HG03457 (cell line): ENCODE data around the gene TENT4A.

Experiments used
- ATAC-seq: cut with Tn5 transposase; IDR thresholded peaks from one replicate; pipeline ENCODE4 v1.9.1; 2021; ENCODE audit warnings: moderate number of reproducible peaks; ENCODE audit not compliant: unreplicated experiment

TENT4A gene

GRCh38 chr5:6731465-6732237 is 18.4 kb downstream of the TENT4A start:
- no peak for ATAC-seq

GRCh38 chr5:6732634-6733410 is 19.6 kb downstream of the TENT4A start:
- ATAC-seq: no peak

GRCh38 chr5:6733411-6734242 is 20.4 kb downstream of the TENT4A start:
- no peak for ATAC-seq

GRCh38 chr5:6734243-6734700 is 21.0 kb downstream of the TENT4A start:
- no peak for ATAC-seq

- no peak for ATAC-seq
Measured at GRCh38 chr5:6734781-6735180, 21.5 kb downstream of the TENT4A start.

GRCh38 chr5:6736106-6736505 is 22.9 kb downstream of the TENT4A start:
- no peak for ATAC-seq

GRCh38 chr5:6736524-6737042 is 23.4 kb downstream of the TENT4A start:
- peak; percentile 0 for ATAC-seq

GRCh38 chr5:6737043-6737941 is 24.1 kb downstream of the TENT4A start:
- peak; percentile 78 for ATAC-seq

- ATAC-seq: no peak
Measured at GRCh38 chr5:6739603-6740002, 26.4 kb downstream of the TENT4A start.

GRCh38 chr5:6740586-6741150 is 27.4 kb downstream of the TENT4A start:
- no peak for ATAC-seq

- no peak for ATAC-seq
Measured at GRCh38 chr5:6742081-6742758, 29.0 kb downstream of the TENT4A start.

- ATAC-seq: no peak
Measured at GRCh38 chr5:6743161-6743560, 29.9 kb downstream of the TENT4A start.

GRCh38 chr5:6744841-6745705 is 31.8 kb downstream of the TENT4A start:
- no peak for ATAC-seq

GRCh38 chr5:6745706-6746222 is 32.5 kb downstream of the TENT4A start:
- ATAC-seq: peak; percentile 66

GRCh38 chr5:6746244-6746643 is 33.0 kb downstream of the TENT4A start:
- no peak for ATAC-seq

GRCh38 chr5:6747103-6747502 is 33.9 kb downstream of the TENT4A start:
- no peak for ATAC-seq

- no peak for ATAC-seq
Measured at GRCh38 chr5:6748142-6748541, 34.9 kb downstream of the TENT4A start.
